GM21619 (cell line): ENCODE data around the gene MAGI1.

ENCODE experiments used
- ATAC-seq: cut with Tn5 transposase; IDR thresholded peaks from one replicate; pipeline ENCODE4 v1.9.1; 2021; ENCODE audit not compliant: unreplicated experiment

Gene MAGI1

GRCh38 chr3:65854606-65855304 lies 184.0 kb downstream of the MAGI1 start:
- no peak for ATAC-seq

- ATAC-seq = no peak
Measured at GRCh38 chr3:65851827-65852226, 186.9 kb downstream of the MAGI1 start.

- no peak for ATAC-seq
Measured at GRCh38 chr3:65850261-65850660, 188.5 kb downstream of the MAGI1 start.

GRCh38 chr3:65848024-65848423 lies 190.7 kb downstream of the MAGI1 start:
- no peak for ATAC-seq

- no peak for ATAC-seq
Measured at GRCh38 chr3:65846936-65847335, 191.8 kb downstream of the MAGI1 start.

GRCh38 chr3:65844370-65844769 lies 194.3 kb downstream of the MAGI1 start:
- ATAC-seq = no peak

GRCh38 chr3:65843732-65844131 lies 195.0 kb downstream of the MAGI1 start:
- ATAC-seq = no peak

GRCh38 chr3:65837604-65838003 lies 201.1 kb downstream of the MAGI1 start:
- no peak for ATAC-seq

GRCh38 chr3:65836047-65836446 lies 202.7 kb downstream of the MAGI1 start:
- ATAC-seq = no peak

- no peak for ATAC-seq
Measured at GRCh38 chr3:65833761-65834505, 204.8 kb downstream of the MAGI1 start.

- ATAC-seq = no peak
Measured at GRCh38 chr3:65831733-65832425, 206.8 kb downstream of the MAGI1 start.

GRCh38 chr3:65830948-65831732 lies 207.6 kb downstream of the MAGI1 start:
- ATAC-seq = no peak

GRCh38 chr3:65829228-65829627 lies 209.5 kb downstream of the MAGI1 start:
- ATAC-seq = no peak

GRCh38 chr3:65828706-65829105 lies 210.0 kb downstream of the MAGI1 start:
- no peak for ATAC-seq

GRCh38 chr3:65827076-65827475 lies 211.6 kb downstream of the MAGI1 start:
- ATAC-seq = no peak

GRCh38 chr3:65824166-65824565 lies 214.6 kb downstream of the MAGI1 start:
- no peak for ATAC-seq

GRCh38 chr3:65820600-65820999 lies 218.1 kb downstream of the MAGI1 start:
- ATAC-seq = no peak

GRCh38 chr3:65819896-65820295 lies 218.8 kb downstream of the MAGI1 start:
- no peak for ATAC-seq

- no peak for ATAC-seq
Measured at GRCh38 chr3:65817553-65818126, 221.1 kb downstream of the MAGI1 start.

GRCh38 chr3:65816208-65816607 lies 222.5 kb downstream of the MAGI1 start:
- no peak for ATAC-seq
